IMR-90 (cell line): ENCODE results near the gene SNX25.

Source experiments
- RAD21 ChIP-seq: IDR thresholded peaks from 2 replicates; pipeline ENCODE4 v1.6.1; 2012; ENCODE audit warnings: low read length, improper control_type of control experiment
- TF ChIP-seq, protein P1 (sequence below): conservative IDR thresholded peaks from 2 replicates; pipeline ENCODE4 v1.5.1; 2012; ENCODE audit warnings: mild to moderate bottlenecking, low read depth, low read length, improper control_type of control experiment

DNA sequence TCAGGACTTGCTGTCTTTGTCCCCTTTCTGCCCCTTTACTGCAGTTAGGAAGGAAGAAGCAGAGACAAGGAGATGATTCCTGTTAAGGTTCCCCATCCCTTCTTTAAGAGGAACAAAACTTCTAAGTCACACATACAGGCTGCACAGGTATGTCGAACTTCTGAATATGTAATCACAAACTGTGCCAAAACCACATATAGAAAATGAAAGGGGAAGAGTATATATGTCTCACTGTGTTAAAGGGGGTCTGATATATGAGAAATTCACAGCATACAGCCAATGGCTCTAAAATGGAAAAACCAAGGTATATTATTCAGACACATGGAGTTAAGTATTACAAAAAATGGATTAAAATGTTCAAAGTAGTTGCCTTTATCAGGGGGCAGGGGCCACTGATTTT lies 17.3 kb upstream of the SNX25 start:
- TF ChIP-seq, protein P1, sequence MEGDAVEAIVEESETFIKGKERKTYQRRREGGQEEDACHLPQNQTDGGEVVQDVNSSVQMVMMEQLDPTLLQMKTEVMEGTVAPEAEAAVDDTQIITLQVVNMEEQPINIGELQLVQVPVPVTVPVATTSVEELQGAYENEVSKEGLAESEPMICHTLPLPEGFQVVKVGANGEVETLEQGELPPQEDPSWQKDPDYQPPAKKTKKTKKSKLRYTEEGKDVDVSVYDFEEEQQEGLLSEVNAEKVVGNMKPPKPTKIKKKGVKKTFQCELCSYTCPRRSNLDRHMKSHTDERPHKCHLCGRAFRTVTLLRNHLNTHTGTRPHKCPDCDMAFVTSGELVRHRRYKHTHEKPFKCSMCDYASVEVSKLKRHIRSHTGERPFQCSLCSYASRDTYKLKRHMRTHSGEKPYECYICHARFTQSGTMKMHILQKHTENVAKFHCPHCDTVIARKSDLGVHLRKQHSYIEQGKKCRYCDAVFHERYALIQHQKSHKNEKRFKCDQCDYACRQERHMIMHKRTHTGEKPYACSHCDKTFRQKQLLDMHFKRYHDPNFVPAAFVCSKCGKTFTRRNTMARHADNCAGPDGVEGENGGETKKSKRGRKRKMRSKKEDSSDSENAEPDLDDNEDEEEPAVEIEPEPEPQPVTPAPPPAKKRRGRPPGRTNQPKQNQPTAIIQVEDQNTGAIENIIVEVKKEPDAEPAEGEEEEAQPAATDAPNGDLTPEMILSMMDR: no peak
- TF ChIP-seq RAD21: no peak
